ENCODE results near the gene CCSER1.

DNA sequence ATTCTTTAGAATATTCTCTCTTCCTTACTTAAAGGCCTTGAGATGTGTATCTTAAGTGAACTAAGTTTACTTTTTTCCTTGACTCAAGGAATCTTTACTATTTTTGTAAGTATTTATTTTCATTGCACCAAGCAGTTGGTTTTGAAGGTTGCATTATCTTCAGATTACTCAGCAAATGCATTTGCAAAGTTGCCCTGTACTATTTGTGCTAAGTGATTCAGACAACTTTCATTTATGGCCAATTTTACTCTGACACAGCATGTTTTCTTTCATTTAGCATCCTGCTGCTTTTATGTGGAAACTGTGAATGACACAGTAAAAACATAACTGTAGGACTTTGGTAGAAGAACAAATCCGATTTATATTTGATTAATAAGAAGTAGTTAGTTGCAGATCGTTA lies 191.0 kb downstream of the CCSER1 start:
- TF ChIP-seq, protein P1, sequence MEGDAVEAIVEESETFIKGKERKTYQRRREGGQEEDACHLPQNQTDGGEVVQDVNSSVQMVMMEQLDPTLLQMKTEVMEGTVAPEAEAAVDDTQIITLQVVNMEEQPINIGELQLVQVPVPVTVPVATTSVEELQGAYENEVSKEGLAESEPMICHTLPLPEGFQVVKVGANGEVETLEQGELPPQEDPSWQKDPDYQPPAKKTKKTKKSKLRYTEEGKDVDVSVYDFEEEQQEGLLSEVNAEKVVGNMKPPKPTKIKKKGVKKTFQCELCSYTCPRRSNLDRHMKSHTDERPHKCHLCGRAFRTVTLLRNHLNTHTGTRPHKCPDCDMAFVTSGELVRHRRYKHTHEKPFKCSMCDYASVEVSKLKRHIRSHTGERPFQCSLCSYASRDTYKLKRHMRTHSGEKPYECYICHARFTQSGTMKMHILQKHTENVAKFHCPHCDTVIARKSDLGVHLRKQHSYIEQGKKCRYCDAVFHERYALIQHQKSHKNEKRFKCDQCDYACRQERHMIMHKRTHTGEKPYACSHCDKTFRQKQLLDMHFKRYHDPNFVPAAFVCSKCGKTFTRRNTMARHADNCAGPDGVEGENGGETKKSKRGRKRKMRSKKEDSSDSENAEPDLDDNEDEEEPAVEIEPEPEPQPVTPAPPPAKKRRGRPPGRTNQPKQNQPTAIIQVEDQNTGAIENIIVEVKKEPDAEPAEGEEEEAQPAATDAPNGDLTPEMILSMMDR (conservative IDR thresholded peaks at IDR 0.05) = no peak
- no peak for TF ChIP-seq EZH2 (IDR thresholded peaks at IDR 0.05; ENCODE audit: low read depth)

Measured in PC-9 (cell line).